Stimulated activated CD4-positive, alpha-beta T cell treated with anti-CD3 and anti-CD28 coated beads, Interleukin-2, amount 100 ng/mL, for 24 hours (primary cell): Measurements from ENCODE around the gene VPS9D1.
A peak's percentile ranks its signal among the peaks of the same experiment; 100 is the strongest.
"Not testable (repeated sequence)": the region's sequence is repeated elsewhere in the genome, so short reads cannot be mapped to it uniquely, and the experiment has no call there.

Experiments
- DNase-seq, 2 donors: peaks; one replicate each; pipeline ENCODE4 v3.0.0-alpha.2; 2020

Gene VPS9D1

GRCh38 chr16:89709166-89709565 lies 11.5 kb downstream of the VPS9D1 start:
- DNase-seq, result no peak

DNA sequence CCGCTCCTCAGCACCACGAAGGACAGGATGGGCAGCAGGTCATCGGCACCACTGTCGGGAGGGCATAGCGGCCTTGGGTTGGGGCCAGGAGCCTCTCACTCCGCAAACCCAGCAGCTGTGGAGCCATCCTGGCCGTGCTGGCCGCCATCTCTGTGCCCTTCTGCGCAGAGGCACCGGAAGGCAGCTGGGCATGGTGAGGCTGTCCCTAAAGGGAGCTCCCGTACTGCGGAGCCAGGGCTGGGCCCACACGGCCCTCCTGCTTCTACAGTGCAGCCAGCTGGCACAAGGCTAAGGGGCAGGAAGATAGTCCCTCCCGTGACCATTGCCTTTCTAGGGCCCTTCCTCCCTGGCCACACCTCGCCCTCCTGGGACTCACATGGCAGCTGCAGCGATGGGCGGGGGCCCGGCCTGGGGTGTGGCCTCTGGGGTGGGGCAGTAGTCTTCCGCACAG lies 12.2 kb downstream of the VPS9D1 start:
- DNase-seq, result no peak

DNA sequence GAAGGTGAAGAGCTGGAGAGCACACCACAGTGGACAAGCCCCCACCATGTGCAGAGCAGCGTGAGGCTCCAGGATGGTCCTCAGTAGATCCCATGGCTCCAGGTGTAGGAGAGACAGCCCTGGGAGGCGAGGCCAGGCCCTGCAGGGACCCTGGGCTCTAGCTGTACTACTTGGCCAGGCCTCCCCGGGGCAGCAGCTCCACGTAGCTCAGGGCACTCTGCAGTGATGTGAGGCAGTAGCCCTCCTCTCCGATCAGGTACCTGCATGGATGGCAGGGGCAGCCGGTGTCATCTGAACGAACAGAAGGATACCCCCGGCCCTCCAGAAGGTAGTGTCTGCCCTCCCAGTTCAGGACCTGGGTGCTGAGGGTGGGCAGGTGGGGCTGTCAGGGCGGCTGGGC lies 13.0 kb downstream of the VPS9D1 start:
- DNase-seq, result no peak

DNA sequence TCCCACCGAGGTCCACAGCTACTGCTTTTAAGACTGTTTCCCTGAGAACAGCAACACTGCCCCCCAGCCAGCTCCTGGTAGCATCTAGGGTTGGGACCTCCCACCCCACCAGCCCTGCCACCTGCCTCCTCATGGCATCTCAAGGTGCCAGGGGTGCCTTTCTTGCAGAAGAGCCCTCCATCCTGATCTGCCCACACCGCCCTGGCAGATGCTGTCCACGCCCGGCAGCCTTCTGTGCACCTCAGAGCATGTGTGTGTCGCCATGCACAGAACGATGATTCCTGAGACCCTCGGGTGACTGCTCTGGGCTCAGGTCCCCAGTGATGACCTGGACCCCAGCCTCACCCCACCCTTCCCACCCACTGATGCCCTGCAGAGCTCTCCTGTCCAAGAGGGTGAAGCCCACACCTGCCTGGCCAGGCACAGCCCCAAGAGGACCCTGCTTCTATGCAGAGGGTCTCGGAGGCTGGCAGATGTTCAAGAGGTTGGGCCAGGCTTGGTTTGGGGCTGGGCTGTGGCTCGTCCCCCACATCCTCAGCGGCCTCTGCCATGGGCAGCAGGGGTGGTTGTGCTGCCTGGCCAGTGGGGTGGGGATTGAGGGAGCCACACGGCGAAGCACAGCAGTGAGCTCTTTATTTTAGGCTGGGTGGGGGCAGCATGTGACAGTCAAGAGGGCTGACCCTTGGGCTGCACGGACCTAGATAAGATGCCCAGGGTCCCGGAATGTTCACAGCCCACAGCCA lies 14.0 kb downstream of the VPS9D1 start:
- no peak for DNase-seq

DNA sequence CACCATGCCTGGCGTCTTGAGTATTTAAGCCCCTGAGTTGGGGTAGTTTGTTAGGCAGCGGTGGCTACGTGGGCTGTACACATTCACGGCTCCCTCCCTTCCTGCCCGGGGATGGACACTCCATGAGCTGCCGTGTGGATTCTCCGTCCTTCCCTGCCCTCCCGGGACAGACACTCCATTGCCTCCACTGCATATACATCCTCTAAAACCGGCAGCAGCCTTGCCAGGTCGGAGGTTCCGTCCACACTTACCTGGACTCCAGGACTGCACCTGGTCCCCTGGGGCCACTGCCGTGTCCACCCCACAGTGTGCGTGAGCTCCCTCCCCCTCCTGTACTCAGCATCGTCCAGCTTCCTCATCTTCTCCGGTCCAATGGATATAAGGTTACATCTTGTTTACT lies 15.7 kb downstream of the VPS9D1 start:
- no peak for DNase-seq

- no peak for DNase-seq
Measured at GRCh38 chr16:89704281-89704680, 16.4 kb downstream of the VPS9D1 start.

- peak; percentile 96 to 98 for DNase-seq
Measured at GRCh38 chr16:89701425-89702406, 19.0 kb downstream of the VPS9D1 start, which contains the start of gene SPATA2L. Gene SPATA2L, minus strand, starts transcription at chr16:89701705. Its CDS starts 473 bp downstream, at chr16:89701232.

- peak; percentile 44 to 53 for DNase-seq
Measured at GRCh38 chr16:89700649-89701424, 19.9 kb downstream of the VPS9D1 start.

- peak; percentile 97 to 99 for DNase-seq
Measured at GRCh38 chr16:89700100-89700648, 20.5 kb downstream of the VPS9D1 start.

DNA sequence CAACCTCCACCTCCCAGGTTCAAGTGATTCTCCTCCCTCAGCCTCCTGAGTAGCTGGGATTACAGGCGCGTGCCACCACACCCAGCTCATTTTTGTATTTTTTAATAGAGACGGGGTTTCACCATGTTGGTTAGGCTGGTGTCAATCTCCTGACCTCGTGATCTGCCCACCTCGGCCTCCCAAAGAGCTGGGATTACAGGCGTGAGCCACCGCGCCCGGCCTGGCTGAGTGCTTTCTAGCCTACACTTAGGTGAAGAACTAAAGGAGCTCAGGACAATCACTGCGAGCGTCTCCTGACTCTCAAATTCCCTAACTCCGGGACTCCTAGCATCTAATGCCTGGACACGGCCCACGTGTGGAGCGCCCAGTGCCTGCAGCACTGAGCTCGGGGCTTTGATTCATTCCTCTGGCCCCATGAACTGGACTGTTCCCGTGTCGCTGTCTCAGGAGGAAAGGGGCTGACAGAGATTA lies 21.0 kb downstream of the VPS9D1 start:
- DNase-seq, result not testable (repeated sequence)

DNA sequence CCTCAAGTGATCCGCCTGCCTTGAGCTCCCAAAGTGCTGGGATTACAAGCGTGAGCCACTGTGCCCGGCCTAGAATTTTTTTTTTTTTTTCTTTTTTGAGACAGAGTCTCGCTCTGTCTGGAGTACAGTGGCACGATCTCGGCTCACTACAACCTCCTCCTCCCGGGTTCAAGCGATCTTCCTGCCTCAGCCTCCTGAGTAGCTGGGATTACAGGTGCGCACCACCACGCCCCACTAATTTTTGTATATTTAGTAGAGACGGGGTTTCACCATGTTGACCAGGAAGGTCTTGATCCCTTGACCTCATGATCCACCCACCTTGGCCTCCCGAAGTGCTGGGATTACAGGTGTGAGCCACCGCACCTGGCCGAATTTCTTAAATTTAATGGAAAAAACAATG lies 22.0 kb downstream of the VPS9D1 start:
- DNase-seq, result not testable (repeated sequence)

GRCh38 chr16:89697616-89698331 lies 22.9 kb downstream of the VPS9D1 start:
- DNase-seq, result no peak

- DNase-seq, result no peak
Measured at GRCh38 chr16:89697161-89697615, 23.5 kb downstream of the VPS9D1 start.

- DNase-seq, result peak in 1 of 2 donors; percentile 32
Measured at GRCh38 chr16:89696670-89697128, 24.0 kb downstream of the VPS9D1 start.

DNA sequence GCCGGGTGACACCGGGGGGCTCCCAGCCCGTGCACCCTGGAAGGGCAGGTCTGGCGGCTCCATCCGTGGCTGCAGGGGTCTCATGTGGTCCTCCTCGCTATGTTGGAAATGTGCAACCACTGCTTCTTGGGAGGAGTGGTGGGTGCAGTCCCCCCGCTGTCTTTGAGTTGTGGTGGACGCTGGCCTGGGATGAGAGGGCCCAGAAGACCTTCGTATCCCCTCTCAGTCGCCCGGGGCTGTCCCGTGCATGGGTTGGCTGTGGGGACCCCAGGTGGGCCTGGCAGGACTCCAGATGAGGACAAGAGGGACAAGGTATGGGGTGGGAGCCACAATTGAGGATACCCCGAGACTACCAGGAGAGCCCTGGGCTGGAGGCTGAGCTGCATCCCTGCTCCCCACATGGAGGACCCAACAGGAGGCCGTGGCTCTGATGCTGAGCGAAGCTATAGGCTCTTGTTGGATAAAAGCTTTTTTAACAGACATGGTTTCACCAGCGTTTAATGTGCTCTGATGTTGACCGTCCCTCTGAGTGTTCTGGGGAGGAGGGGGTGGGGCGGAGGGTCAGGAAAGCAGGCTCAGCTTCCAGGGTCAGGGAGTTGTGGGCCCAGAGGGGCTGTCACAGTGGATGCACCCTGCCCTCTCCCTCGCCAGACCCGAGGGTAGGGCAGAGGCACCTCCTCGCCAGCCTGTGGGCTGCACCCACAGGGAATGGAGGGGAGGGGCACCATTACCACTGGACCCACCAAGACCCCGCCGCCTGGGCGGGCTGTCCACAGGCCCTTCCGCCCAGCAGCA lies 24.6 kb downstream of the VPS9D1 start:
- no peak for DNase-seq

DNA sequence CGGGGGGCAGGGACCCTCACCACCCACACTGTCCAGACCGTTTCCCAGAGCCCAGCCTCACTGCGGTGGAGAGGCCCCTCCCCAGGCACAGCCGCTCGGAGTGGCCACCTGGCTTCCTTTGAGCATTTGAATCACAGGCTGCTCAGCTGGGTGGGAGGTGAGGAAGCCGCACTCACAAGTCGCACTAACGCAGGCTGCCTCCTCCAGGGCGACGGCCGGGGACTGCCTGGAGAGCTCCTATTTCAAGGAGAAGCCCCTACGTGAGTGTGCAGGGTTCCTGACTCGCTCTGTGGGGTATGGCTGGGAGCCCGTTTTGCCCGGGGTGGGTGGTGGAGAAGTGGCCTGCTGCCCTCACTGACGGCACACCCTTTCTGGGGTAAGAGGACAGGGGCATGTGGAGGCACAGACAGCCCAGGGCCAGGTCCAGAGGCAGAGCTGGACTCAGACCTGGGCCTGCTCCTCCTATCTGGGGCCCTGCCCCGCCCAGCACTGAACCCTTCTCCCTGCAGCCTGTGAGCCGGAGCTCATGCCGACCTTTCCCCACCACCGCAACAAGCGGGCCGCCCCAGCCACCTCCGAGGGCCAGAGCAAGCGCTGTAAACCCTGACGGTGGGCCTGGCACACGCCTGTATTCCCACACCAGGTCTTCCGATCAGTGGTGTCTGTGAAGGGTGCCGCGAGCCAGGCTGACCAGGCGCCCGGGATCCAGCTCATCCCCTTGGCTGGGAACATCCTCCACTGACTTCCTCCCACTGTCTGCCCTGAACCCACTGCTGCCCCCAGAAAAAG lies 25.4 kb downstream of the VPS9D1 start:
- DNase-seq, result no peak

DNA sequence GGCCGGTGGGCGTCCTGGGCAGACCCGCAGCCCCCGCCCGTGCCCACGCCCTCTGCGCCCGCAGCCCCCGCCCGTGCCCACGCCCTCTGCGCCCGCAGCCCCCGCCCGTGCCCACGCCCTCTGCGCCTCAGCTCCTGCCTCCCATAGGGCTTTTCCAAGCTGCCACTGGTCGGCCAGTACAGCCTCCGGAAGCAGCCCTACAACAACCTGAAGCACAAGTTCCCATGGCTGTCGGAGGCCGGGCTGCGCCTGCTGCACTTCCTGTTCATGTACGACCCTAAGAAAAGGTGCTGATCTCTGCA lies 26.0 kb downstream of the VPS9D1 start:
- DNase-seq, result not testable (repeated sequence)

DNA sequence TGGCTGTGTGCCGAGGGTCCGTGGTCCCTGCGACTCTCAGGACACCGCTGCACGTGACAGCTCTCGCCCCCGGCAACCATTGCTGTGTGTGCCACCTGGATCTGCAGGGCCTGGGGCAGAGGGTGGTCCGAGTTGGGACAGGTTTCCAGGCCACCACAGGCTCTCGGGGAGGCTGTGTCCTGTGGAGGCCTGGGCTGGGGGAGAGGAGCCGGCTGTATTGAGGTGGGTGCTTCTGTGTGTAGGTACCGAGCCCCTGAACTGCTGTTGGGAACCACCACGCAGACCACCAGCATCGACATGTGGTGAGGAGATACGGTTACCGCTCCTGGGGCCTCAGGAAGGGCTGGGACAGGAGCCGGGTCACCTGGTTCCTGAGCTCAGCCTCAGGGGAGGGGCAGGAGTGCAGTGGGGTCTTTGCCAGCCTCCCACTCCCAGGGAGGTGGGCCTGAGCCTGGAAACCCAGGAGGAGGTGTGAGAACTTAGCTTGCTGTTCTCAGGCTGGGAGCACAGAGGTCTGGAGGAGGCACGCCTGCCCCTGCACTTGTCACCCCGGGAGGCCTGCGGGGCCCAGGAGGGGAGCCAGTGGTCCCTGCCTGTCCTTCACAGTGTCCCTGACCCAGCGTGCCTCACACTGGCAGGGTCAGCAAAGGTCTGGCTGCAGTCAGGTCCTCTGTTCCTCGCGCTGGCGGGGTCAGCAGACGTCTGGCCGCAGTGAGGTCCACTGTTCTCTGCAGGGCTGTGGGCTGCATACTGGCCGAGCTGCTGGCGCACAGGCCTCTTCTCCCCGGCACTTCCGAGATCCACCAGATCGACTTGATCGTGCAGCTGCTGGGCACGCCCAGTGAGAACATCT lies 26.5 kb downstream of the VPS9D1 start:
- no peak for DNase-seq

- no peak for DNase-seq
Measured at GRCh38 chr16:89693289-89693731, 27.4 kb downstream of the VPS9D1 start.
